DMS79 (cell line): ENCODE results near the gene TAS2R43.
"Not testable (repeated sequence)": the region's sequence is repeated elsewhere in the genome, so short reads cannot be mapped to it uniquely, and the experiment has no call there.

ENCODE experiments used
- DNase-seq: peaks from one replicate; lab custom pipeline; 2025; lab: John Stamatoyannopoulos, UW

Gene TAS2R43, protein sequence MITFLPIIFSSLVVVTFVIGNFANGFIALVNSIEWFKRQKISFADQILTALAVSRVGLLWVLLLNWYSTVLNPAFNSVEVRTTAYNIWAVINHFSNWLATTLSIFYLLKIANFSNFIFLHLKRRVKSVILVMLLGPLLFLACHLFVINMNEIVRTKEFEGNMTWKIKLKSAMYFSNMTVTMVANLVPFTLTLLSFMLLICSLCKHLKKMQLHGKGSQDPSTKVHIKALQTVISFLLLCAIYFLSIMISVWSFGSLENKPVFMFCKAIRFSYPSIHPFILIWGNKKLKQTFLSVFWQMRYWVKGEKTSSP

DNA sequence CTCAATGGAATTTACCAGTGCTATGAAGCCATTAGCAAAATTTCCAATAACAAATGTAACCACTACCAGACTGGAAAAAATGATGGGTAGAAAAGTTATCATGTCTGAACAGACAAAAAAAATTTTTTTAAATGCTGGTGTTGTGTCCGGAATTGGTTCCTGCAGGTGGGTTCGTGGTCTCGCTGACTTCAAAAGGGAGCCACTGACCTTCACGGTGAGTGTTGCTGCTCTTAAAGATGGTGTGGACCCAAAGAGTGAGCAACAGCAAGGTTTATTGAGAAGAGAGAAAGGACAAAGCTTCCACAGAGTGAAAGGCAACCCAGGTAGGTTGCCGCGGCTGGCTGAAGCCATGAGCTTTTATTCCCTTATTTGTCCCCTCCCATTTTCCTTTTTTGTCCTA lies at the start of gene TAS2R43:
Gene TAS2R43, minus strand, starts transcription at position 186 of the 400 bp plus-strand sequence. Its CDS starts 84 bp downstream, at position 102.
- no peak for DNase-seq

DNA sequence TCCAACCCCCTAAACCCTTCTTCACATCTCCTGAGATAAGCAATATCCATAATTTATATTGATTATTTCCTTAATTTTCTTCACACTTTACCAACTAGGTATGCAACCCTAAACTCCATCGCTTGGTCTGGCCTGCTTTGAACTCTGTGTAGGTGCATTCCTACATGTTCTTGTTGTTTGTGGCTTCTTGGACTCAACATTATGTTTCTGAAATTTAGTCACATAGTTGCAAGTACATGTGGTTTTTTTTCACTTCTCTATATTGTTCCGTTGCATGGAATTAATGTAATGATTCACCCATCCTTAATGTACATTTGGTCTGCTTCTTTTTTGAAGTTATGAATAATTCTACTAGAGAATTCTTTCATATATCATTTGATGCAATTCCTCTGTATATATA lies 44.0 kb upstream of the TAS2R43 start:
- no peak for DNase-seq

DNA sequence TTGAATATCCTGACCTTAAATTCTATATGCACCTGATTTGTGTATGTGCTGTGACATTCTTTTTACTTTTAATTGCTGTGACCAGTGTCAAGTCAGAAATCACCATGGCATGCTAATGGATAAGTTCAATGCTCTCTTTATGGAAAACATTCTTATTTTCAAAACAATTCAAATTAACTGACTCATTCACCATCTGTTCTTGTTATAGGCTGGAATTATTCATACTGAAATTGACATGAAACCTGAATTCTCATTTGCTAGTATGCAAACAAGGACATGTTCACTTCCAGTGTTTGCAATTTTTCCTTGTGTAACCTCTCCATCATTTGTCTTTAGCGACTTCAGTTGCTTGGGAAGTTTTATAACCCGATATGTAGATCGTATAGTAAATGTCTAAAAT lies 42.2 kb upstream of the TAS2R43 start, which contains the start of gene TAS2R30:
Gene TAS2R30, minus strand, starts transcription at position 340 of the 400 bp plus-strand sequence. CDS start 400 bp downstream, outside the sequence.
- DNase-seq: no peak

DNA sequence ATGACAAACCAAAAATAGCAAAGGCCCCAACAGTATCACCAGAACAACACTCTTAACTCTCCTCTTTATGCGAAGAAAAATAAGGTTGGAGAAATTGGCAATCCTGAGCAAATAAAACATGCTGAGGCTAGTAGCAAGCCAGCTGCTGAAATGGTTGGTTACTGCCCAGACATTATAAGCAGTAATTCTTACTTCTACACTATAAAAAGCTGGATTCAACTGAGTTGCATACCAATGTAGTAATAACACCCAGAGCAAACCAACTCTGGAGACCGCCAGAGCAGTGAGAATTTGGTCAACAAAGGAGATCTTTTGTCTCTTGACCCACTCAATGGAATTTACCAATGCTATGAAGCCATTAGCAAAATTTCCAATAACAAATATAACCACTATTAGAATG lies 41.7 kb upstream of the TAS2R43 start:
- DNase-seq: no peak

DNA sequence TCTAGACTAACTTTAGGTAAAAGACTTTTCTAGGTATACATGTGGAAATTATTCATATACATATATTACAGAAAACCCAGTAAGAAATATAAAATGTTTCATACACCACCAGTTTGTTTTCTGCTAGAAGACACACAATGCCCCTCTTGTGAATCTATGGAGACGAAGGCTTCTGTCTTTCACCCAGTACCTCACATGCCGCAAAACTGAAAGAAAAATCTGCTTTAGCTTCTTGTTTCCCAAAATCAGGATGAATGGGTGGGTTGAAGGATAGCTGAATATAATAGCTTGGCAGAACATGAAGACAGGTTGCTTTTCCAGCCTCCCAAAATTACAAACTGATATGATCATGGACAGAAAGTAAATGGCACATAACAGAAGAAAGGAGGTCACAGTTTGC lies 41.0 kb upstream of the TAS2R43 start:
- no peak for DNase-seq

- DNase-seq: no peak
Observed at GRCh38 chr12:11130999-11131398, 38.9 kb upstream of the TAS2R43 start.

DNA sequence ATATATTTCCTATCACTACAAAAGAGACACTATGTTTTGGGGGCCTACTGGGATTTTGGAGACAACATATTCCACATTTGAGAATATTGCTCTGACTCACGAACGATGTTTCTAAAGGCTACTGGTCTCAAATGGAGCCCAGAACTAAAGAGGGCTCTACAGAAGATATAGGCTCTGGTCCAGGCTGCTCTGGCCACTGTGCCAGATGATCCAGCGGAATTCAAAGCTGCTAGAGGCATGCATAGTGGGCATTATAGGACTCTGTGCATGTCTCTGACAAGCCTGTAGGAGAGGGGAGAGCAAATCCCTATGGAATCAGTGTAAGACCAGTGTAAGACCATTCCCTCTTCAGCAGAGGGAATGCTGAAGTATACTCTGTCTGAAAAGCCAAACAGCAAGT lies 38.3 kb upstream of the TAS2R43 start:
- no peak for DNase-seq

DNA sequence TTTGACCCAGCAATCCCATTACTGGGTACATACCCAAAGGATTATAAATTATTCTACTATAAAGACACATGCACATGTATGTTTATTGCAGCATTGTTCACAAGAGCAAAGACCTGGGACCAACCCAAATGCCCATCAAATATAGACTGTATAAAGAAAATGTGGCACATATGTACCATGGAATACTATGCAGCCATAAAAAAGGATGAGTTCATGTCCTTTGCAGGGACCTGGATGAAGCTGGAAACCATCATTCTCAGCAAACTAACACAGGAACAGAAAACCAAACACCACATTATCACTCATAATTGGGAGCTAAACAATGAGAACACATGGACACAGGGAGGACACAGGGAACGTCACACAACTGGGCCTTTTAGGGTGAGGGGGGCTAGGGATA lies 22.0 kb upstream of the TAS2R43 start:
- DNase-seq: not testable (repeated sequence)

- not testable (repeated sequence) for DNase-seq
Observed at GRCh38 chr12:11111213-11111612, 19.1 kb upstream of the TAS2R43 start.

DNA sequence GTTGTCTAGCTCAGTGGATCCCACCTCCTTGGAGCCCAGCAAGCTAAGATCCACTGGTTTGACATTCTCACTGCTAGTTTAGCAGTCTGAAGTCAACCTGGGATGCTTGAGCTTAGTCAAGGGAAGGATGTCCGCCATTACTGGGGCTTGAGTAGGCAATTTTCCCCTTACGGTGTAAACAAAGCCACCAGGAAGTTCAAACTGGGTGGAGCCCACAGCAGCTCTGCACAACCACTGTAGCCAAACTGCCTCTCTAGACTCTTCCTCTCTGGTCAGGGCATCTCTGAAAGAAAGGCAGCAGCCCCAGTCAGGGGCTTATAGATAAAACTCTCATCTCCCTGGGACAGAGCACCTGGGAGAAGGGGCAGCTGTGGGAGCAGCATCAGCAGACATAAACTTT lies 16.7 kb upstream of the TAS2R43 start:
- no peak for DNase-seq

DNA sequence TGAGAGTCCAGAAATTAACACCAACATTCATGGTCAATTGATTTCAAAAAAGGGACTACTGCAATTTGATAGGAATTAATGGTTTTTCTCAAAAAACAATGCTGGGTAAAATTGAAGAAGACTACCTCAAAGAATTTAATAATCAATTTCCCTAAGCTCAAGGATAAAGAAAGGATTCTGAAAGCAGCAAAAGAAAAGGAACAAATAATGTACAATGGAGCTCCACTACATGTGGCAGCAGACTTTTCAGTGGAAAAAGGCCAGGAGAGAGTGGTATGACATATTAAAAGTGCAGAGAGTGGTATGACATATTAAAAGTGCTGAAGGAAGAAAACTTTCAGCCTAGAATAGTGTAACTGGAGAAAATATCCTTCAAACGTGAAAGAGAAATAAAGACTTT lies 15.6 kb upstream of the TAS2R43 start:
- DNase-seq: no peak

- DNase-seq: no peak
Observed at GRCh38 chr12:11106288-11106687, 14.2 kb upstream of the TAS2R43 start.

- no peak for DNase-seq
Observed at GRCh38 chr12:11105546-11105945, 13.4 kb upstream of the TAS2R43 start.

- DNase-seq: not testable (repeated sequence)
Observed at GRCh38 chr12:11094910-11095309, 2.8 kb upstream of the TAS2R43 start.

- no peak for DNase-seq
Observed at GRCh38 chr12:11089246-11089645, 2.9 kb downstream of the TAS2R43 start.

DNA sequence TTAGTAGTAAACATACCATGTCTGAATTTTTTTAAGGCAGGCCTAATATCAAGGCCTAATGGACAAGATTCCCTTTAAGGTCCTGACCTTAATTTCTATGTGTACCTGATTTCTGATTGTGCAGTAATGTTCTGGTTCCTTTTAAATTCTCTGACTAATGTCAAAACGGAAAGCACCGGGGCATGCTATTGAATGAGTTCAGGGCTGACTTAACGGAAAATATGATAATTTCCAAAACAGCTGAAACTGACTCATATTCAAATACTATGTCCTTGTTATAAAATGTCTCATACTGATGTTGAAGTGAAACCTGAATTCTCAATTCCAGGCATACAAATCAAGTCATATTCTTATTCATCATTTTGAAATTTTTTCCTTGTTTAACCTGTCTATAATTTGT lies 6.7 kb downstream of the TAS2R43 start:
- no peak for DNase-seq

DNA sequence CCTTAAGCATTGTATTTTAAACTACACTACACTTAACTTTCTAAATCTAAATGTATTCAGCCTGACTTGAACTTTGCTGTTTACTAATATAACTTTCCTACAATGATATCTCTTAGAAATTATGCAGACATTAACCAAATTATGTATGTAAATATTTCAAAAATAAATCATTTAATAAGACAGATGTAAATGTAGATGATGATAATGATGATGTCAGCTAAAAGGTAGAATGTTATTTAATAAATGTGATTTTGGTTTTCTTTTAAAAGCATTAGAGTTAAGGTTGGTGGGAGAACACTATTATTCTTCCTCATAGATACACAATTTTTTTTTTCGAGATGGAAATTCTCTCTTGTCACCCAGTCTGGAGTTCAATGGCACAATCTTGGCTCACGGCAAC lies 10.1 kb downstream of the TAS2R43 start:
- no peak for DNase-seq

DNA sequence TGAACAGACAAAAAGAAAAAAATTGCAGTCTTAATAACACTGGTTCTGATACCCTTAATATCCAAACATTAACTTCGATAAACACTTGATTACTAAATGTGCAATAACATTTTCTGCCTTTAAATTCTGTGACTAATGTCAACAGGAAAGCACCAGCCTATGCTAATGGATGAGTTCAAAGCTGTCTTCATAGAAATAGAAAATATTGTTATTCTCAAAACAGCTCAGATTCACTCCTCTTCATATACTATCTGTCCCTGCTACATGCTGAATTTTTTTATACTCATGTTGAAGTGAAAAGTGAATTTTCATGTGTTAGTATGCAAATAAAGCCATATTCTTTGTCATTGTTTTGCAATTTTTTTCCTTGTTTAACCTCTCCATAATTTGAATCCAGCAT lies 13.9 kb downstream of the TAS2R43 start:
- DNase-seq: no peak

GRCh38 chr12:11075642-11076041 lies 16.5 kb downstream of the TAS2R43 start:
- DNase-seq: no peak

DNA sequence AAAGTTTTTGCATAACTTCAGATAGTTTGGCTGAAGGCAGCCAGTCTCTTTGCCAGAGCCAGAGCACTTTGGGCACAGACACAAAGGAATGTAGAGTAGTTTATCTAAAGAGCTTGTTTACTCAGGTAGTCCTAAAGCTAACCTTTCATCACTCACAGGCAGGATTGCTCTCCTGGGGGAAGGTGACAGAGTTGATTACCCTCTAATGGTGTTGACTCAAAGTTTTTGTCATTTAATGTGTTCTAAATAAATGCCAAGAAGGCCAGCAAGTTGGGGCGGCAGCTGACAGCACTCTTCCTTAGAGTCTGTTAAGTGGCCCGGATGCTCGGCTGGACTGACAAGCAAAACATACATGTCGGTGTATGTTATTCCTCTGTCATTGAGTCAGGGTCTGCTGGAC lies 20.7 kb downstream of the TAS2R43 start:
- DNase-seq: no peak

GRCh38 chr12:11070999-11071398 lies 21.1 kb downstream of the TAS2R43 start:
- no peak for DNase-seq

GRCh38 chr12:11069854-11070365 lies 22.2 kb downstream of the TAS2R43 start:
- DNase-seq: no peak

GRCh38 chr12:11067514-11067913 lies 24.6 kb downstream of the TAS2R43 start:
- no peak for DNase-seq

GRCh38 chr12:11062194-11062593 lies 29.9 kb downstream of the TAS2R43 start, which contains the start of gene TAS2R46:
Gene TAS2R46 (minus strand): TSS chr12:11062294. CDS start chr12:11062294, 0 bp downstream.
- not testable (repeated sequence) for DNase-seq
